BLaER1 treated with 17β-estradiol and CSF1 and Interleukin-3, amounts not matched to agents 10 nM and 100 nM (cell line): ENCODE measurements around the gene CX3CL1.

ENCODE experiments used
- H3K27ac ChIP-seq, 11 experiments: shearing (Covaris generic); formaldehyde crosslinking; 2 replicates each; pipeline ENCODE4 v1.8.1; 2022
- H3K27me3 ChIP-seq, 11 experiments: shearing (Covaris generic); formaldehyde crosslinking; 2 replicates each; pipeline ENCODE4 v1.8.1; 2022
- H3K36me3 ChIP-seq, 11 experiments: shearing (Covaris generic); formaldehyde crosslinking; 2 replicates each; pipeline ENCODE4 v1.8.1; 2022
- H3K4me1 ChIP-seq, 10 experiments: shearing (Covaris generic); formaldehyde crosslinking; 2 replicates each; pipeline ENCODE4 v1.8.1; 2022
- H3K4me2 ChIP-seq, 11 experiments: shearing (Covaris generic); formaldehyde crosslinking; 2 replicates each; pipeline ENCODE4 v1.8.1; 2022
- H3K4me3 ChIP-seq, 10 experiments: shearing (Covaris generic); formaldehyde crosslinking; 2 replicates each; pipeline ENCODE4 v1.8.1; 2022
- H3K9ac ChIP-seq, 11 experiments: shearing (Covaris generic); formaldehyde crosslinking; 2 replicates each; pipeline ENCODE4 v1.8.1; 2022
- H3K9me3 ChIP-seq, 11 experiments: shearing (Covaris generic); formaldehyde crosslinking; replicated peaks in 1 of 11; 2 replicates each; pipeline ENCODE4 v1.8.1; 2022
- H4K20me1 ChIP-seq, 11 experiments: shearing (Covaris generic); formaldehyde crosslinking; 2 replicates each; pipeline ENCODE4 v1.8.1; 2022
- Cebpa-rat ChIP-seq, 11 experiments: shearing (Covaris generic); IDR thresholded peaks; 2 replicates each; pipeline ENCODE4 v1.8.1; 2022

The CX3CL1 gene

DNA sequence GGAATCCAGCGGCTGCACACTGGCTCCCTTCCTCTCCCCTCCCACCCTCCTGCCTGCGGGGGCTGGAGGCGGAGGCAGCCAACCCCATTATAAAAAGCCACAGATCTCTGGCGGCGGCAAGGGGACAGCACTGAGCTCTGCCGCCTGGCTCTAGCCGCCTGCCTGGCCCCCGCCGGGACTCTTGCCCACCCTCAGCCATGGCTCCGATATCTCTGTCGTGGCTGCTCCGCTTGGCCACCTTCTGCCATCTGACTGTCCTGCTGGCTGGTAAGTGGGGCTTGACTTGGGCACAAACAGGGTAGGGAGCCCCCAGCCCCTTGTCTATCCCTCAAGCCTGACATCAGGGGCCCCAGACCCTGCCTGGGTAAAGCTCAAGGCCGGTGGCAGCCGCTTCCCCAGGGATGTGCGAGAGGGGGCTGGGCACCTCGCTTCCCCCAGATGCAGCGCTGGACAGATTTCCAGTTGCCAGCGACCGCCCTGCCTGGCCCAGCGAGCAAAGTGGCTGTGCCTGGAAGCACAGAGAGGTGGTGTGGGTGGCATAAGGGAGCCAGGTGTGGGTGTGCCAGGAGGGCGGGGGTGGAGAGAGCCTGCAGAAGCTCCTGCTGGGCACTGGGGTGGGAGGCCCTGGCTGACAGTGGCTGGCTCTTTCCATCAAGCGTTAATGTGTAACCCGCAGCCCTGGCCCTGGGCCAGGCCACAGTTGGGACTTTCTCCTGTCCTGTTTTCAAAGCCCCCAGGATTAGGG lies at the start of gene CX3CL1:
TSS of gene CX3CL1 (plus strand) at position 119 of the 745 bp plus-strand sequence. CDS start at position 198, 79 bp downstream.
- TF ChIP-seq Cebpa-rat (IDR thresholded peaks at IDR 0.05) = no peak
- Histone ChIP-seq H3K4me2 (peak within 1 kb of the TSS in 4 of 11 experiments; percentile 12 to 27 (median 16); a peak in 5 of 22 replicates), H3K27me3 (no peaks in the 10 kb centered on the region), H3K9ac (no peak within 1 kb of the TSS), H3K36me3 (no peaks in the 10 kb centered on the region), H3K9me3 (no peaks in the 10 kb centered on the region), H3K27ac (no peak within 1 kb of the TSS), H3K4me1 (peaks cover 2 to 15% (median 9%) of the 10 kb centered on the region in 10 experiments; a peak in 18 of 20 replicates), H4K20me1 (no peaks in the 10 kb centered on the region; a peak in 1 of 22 replicates), H3K4me3 (no peak within 1 kb of the TSS)

DNA sequence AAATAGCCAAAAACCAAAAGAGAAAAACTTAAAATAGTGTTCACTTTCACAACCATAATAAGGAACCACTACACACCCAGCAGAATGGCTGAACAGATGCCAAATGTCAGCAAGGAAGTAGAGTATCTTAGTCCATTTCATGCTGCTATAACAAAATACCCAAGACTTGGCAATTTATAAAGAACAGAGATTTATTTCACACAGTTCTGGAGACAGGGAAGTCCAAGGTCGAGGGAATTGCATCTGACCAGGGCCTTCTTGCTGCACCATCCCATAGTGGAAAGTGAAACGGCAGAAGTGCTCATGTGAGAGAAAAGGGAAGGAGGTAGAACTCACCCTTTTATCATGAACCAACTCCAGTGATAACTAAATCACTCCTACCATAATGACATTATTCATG lies 47.5 kb upstream of the CX3CL1 start:
- TF ChIP-seq Cebpa-rat (IDR thresholded peaks at IDR 0.05) = no peak
- no peaks in the 10 kb centered on the region for H3K36me3 ChIP-seq
- H3K9ac ChIP-seq = no peak overlapping the region

DNA sequence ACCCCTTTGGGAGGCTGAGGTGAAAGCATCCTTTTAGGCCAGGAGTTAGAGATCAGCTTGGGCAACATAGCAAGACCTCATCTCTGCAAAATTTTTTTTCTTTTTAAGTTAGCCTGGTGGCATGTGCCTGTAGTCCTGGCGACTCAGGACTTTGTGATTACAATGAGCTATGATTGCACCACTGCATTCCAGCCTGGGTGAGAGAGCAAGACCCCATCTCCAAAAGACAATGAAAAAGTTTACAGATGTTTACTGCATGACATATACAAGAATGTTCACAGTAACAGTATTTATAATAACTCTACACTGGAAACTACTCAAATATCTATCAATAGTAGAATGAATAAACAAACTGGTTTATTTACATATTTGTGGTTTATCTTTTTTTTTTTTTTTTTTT lies 46.8 kb upstream of the CX3CL1 start:
- no peak for TF ChIP-seq Cebpa-rat (IDR thresholded peaks at IDR 0.05)
- H3K9ac ChIP-seq = no peak overlapping the region

More for the DNA sequence above, 47.5 kb upstream of the CX3CL1 start:
- H4K20me1 ChIP-seq = no peaks in the 10 kb centered on the region
- H3K4me2 ChIP-seq = peak overlapping the region in 3 of 11 experiments; percentile 8 to 54 (median 36); a peak in 5 of 22 replicates
- peak overlapping the region in 2 of 11 experiments; percentile 3 to 19; a peak in 3 of 22 replicates for H3K27ac ChIP-seq
- H3K4me1 ChIP-seq = peaks cover 0 to 19% (median 0%) of the 10 kb centered on the region in 10 experiments; a peak in 8 of 20 replicates
- H3K9me3 ChIP-seq = peaks cover 4 to 9% (median 6%) of the 10 kb centered on the region in 11 experiments; a peak in 16 of 22 replicates
- H3K27me3 ChIP-seq = no peaks in the 10 kb centered on the region
- no peak overlapping the region for H3K4me3 ChIP-seq

DNA sequence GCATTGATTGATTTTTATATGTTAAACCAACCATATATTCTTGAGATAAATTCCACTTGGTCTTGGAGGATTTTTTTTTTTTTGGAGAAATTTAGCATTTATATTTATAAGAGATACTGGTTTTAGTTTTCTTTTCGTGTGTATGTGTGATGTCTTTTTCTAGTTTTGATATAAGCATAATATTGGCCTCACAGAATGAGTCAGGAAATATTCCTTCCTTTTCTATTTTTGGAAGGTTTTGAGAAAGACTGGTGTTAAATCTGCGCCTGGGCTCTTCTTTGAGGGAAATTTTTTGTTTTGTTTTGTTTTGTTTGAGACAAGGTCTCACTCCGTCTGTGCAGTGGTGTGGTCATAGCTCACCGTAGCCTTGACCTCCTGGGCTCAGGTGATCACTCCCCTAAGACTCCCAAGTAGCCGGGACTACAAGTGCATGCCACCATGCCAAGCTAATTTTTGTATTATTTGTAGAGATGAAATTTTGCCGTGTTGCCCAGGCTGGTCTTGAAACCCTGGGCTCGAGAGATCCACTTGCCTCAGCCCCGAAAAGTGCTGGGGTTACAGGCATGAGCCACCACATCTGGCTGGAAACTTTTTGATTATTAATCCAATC lies 42.5 kb upstream of the CX3CL1 start:
- Histone ChIP-seq H3K27me3 (no peaks in the 10 kb centered on the region), H3K4me1 (peaks cover 0 to 12% (median 0%) of the 10 kb centered on the region in 10 experiments; a peak in 5 of 20 replicates), H3K4me2 (no peak overlapping the region), H3K27ac (no peak overlapping the region), H3K36me3 (no peaks in the 10 kb centered on the region), H3K9ac (no peak overlapping the region), H3K4me3 (no peak overlapping the region), H3K9me3 (peaks cover 6 to 22% (median 10%) of the 10 kb centered on the region in 11 experiments; a peak in 20 of 22 replicates), H4K20me1 (no peaks in the 10 kb centered on the region)
- TF ChIP-seq Cebpa-rat (IDR thresholded peaks at IDR 0.05) = no peak

More for the DNA sequence above, 46.8 kb upstream of the CX3CL1 start:
- Histone ChIP-seq H3K4me1 (peaks cover 0 to 24% (median 0%) of the 10 kb centered on the region in 10 experiments; a peak in 8 of 20 replicates), H3K4me2 (peak overlapping the region in 2 of 11 experiments; percentile 36 to 54; a peak in 1 of 22 replicates), H3K4me3 (no peak overlapping the region), H4K20me1 (no peaks in the 10 kb centered on the region), H3K27me3 (no peaks in the 10 kb centered on the region), H3K27ac (no peak overlapping the region), H3K36me3 (no peaks in the 10 kb centered on the region), H3K9me3 (peaks cover 4 to 9% (median 6%) of the 10 kb centered on the region in 11 experiments; a peak in 16 of 22 replicates)

DNA sequence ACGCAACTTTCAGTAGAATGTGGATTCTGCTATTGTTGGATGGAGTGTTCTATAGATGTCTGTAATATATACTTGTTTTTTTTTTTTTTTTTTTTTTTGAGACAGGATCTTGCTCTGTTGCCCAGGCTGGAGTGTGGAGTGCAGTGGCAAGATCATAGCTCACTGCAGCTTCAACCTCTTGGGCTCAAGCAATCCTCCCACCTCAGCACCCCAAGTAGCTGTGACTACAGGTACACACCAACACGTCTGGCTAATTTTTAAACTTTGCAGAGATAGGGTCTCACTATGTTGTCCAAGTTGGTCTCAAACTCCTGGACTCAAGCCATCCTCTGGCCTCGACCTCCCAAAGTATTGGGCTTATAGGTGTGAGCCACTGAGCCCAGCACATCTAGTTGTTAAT lies 40.9 kb upstream of the CX3CL1 start:
- H3K27me3 ChIP-seq = no peaks in the 10 kb centered on the region
- no peak overlapping the region for H3K27ac ChIP-seq
- no peak overlapping the region for H3K4me3 ChIP-seq
- H4K20me1 ChIP-seq = no peaks in the 10 kb centered on the region
- H3K36me3 ChIP-seq = no peaks in the 10 kb centered on the region
- H3K4me1 ChIP-seq = peaks cover 0 to 6% (median 0%) of the 10 kb centered on the region in 10 experiments; a peak in 1 of 20 replicates
- H3K9ac ChIP-seq = no peak overlapping the region
- H3K4me2 ChIP-seq = no peak overlapping the region
- no peak for TF ChIP-seq Cebpa-rat (IDR thresholded peaks at IDR 0.05)
- H3K9me3 ChIP-seq = peaks cover 2 to 17% (median 8%) of the 10 kb centered on the region in 11 experiments; a peak in 20 of 22 replicates

DNA sequence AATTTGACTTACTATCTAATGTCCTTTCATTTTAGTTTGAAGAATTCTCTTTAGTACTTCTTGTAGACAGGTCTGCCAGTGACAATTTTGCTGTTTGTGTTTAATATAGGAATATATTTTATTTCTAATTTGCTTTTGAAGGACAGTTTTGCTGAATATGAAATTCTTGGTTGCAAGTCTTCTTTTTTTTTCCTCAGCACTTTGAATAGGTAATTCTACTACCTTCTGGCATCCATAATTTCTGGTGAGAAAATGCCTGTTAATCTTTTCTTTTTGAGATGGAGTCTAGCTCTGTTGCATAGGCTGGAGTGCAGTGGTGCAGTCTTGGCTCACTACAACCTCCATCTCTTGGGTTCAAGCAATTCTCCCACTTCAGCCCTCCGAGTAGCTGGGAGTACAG lies 38.9 kb upstream of the CX3CL1 start:
- peaks cover 0 to 6% (median 0%) of the 10 kb centered on the region in 10 experiments; a peak in 1 of 20 replicates for H3K4me1 ChIP-seq
- H3K4me2 ChIP-seq = no peak overlapping the region
- no peaks in the 10 kb centered on the region for H3K36me3 ChIP-seq
- no peak for TF ChIP-seq Cebpa-rat (IDR thresholded peaks at IDR 0.05)
- H3K4me3 ChIP-seq = no peak overlapping the region
- H4K20me1 ChIP-seq = no peaks in the 10 kb centered on the region
- no peaks in the 10 kb centered on the region for H3K27me3 ChIP-seq
- no peak overlapping the region for H3K9ac ChIP-seq
- peaks cover 10 to 30% (median 21%) of the 10 kb centered on the region in 11 experiments for H3K9me3 ChIP-seq
- H3K27ac ChIP-seq = no peak overlapping the region

DNA sequence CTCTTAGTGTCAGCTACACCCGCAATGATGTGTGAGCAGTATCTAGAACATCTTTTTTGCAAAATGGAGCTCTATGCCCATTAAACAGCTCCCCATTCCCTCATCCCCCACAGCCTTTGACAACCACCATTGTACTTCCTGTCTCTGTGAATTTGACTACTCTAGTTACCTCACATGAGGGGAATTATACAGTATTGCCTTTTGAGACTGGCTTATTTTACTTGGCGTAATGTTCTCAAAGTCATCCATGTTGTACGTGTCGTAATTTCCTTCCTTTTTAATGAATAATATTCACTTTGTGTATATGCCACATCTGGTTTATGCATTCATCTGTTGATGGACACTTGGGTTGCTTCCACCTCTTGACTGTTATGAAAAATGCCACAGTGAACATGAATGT lies 36.9 kb upstream of the CX3CL1 start:
- H3K36me3 ChIP-seq = no peaks in the 10 kb centered on the region
- H3K4me3 ChIP-seq = no peak overlapping the region
- no peak for TF ChIP-seq Cebpa-rat (IDR thresholded peaks at IDR 0.05)
- H3K27ac ChIP-seq = no peak overlapping the region
- no peaks in the 10 kb centered on the region for H3K27me3 ChIP-seq
- no peak overlapping the region for H3K4me2 ChIP-seq
- H4K20me1 ChIP-seq = no peaks in the 10 kb centered on the region
- H3K9ac ChIP-seq = no peak overlapping the region
- peaks cover 10 to 16% (median 11%) of the 10 kb centered on the region in 10 experiments for H3K4me1 ChIP-seq
- peaks cover 10 to 30% (median 21%) of the 10 kb centered on the region in 11 experiments for H3K9me3 ChIP-seq

DNA sequence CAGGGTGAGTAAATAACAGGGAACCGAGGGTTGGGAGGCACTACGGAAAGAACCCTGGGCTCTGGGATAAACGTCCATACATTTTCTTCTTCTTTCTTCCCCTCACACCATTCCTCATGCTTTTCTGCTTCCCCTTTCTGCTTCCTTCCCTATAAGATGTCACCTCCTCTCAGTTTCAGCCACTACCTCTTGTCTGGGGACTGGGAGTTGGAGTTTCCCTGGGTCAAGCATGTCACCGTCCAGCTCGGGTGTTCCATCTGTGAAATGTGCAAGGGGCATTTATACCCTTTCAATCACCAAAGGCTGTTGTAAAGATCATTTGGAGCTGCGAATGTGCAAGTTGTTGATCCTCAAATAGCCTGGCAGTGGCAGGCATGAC lies 31.2 kb upstream of the CX3CL1 start:
- Histone ChIP-seq H3K9me3 (peaks cover 5 to 20% (median 16%) of the 10 kb centered on the region in 11 experiments; a peak in 19 of 22 replicates), H3K4me2 (peak overlapping the region in 10 of 11 experiments; percentile 38 to 85 (median 58); a peak in 20 of 22 replicates), H3K4me3 (no peak overlapping the region), H3K27me3 (no peaks in the 10 kb centered on the region), H3K9ac (no peak overlapping the region), H3K4me1 (peaks cover 27 to 40% (median 30%) of the 10 kb centered on the region in 10 experiments), H3K27ac (no peak overlapping the region), H3K36me3 (no peaks in the 10 kb centered on the region), H4K20me1 (no peaks in the 10 kb centered on the region)
- no peak for TF ChIP-seq Cebpa-rat (IDR thresholded peaks at IDR 0.05)
